RKO (cell line): ENCODE measurements around the gene PALS2.

ENCODE experiments used
- DNase-seq: peaks from one replicate; pipeline ENCODE4 v3.0.0-alpha.2; 2016; ENCODE audit warnings: low spot score

The PALS2 gene, protein sequence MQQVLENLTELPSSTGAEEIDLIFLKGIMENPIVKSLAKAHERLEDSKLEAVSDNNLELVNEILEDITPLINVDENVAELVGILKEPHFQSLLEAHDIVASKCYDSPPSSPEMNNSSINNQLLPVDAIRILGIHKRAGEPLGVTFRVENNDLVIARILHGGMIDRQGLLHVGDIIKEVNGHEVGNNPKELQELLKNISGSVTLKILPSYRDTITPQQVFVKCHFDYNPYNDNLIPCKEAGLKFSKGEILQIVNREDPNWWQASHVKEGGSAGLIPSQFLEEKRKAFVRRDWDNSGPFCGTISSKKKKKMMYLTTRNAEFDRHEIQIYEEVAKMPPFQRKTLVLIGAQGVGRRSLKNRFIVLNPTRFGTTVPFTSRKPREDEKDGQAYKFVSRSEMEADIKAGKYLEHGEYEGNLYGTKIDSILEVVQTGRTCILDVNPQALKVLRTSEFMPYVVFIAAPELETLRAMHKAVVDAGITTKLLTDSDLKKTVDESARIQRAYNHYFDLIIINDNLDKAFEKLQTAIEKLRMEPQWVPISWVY

DNA sequence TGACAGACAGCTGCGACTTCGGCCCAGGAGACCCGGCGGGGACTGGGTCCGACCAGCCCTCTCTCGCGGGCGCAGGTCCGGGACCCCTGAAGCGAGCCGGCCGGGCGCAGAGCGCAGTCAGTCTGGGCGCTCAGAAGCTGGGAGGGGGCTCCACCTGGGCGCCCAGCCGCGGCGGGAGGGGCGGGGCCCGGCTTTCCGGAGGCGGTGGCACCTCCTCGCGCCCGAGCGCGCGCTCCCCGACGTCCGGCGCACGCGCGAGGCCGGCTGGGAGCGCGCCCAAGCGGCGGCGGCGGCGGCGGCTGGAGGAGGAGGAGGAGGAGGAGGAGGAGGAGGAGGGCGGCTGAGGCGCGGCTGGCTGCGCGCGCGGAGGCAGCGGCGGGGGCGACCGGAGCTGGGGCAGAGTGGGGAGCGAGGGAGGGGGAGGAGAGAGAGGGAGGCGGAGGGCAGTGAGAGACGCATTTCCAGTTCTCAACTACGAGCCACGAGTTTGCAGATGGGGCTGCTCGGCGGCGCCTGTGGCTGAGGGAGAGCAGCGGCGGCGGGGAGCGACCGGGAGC, at the start of gene PALS2:
PALS2 (plus strand) TSS at position 456 of the 557 bp plus-strand sequence. CDS start 50,216 bp downstream, outside the sequence.
- peak; percentile 78 for DNase-seq

DNA sequence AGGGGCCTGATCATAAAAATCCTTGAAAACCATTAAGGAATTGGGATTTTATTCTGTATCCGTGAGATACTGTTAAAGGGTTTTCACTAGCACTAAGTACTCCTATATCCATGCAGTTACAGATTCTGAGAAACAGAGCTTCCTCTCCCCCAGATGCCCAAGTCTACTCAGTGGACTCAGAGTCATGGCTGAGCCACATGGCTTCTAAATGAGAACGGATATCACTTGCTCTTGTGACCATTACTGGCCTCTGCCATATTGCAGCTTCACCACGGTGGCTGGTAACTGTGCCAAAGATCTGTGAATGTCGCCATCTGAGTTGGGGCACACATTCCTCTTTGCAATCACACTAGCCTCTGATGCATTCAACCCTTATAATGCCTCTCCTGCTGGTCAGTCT, 42.0 kb upstream of the PALS2 start:
- DNase-seq, result no peak

DNA sequence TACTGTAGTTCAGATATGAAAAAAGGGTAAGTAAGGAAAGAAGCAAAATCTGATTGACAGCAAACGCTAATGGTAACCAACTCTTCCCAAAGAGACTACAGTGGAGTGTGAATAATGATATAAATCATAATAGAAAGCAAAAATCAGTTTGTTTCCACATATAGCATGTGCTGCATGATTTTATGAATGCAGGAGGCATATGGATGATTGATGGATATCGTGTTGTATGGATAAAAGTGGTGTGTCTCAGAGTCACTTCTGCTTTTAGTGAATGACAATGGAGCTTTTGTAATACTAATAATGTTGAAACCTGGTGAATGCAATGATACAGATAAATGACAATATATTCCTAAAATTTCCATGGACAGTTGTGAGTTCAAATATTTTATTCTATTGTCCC, 36.6 kb upstream of the PALS2 start:
- no peak for DNase-seq

DNA sequence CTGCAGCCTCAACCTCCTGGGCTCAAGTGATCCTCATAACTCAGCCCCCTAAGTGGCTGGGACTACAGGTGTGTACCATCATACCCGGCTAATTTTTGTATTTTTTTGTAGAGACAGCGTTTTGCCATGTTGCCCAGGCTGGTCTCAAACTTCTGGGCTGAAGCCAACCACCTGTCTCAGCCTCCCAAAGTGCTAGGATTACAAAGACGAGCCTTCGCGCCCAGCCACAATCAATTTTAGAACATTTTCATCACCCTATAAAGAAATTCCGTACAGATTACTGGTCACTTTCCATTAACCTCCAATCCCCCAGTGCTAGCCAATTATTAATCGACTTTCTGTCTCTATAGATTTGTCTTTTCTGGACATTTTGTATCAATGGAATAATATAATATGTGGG, 32.3 kb upstream of the PALS2 start:
- no peak for DNase-seq

DNA sequence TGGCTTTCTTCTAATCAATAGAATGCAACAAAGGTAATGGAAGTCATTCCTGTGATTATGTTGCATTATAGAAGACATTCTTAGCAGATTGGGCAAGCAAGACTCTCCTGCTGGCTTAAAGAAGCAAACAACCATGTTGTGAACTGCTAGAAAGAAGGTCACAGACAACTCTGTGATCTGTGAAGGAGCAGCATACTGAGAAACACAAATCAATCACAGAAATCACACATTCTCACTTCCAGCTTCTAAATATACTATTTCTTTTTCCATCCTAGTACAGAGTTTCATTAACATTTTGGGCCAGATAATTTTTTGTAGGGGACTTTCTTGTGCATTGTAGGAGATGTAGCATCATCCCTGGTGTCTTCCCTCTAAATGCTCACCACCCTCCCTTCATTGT, 28.0 kb upstream of the PALS2 start:
- DNase-seq, result no peak

DNA sequence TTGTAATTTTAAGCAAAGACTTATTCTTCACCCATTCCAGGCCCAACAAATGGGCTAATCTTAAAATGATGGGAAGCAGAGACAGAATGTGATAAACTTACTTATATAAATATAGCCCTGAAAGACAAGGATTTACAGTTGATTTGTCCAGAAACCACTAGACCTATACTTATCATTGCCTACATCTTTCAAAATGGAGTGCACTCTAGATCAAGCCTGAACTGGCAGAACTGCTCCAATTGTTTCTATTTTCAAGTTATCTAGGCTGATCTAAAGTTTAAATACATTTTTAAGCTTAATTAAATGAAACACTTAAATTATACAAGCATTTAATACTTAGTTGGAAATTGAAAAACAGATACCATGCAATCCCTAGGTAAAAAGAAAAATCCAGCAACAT, 24.9 kb upstream of the PALS2 start:
- DNase-seq, result no peak

DNA sequence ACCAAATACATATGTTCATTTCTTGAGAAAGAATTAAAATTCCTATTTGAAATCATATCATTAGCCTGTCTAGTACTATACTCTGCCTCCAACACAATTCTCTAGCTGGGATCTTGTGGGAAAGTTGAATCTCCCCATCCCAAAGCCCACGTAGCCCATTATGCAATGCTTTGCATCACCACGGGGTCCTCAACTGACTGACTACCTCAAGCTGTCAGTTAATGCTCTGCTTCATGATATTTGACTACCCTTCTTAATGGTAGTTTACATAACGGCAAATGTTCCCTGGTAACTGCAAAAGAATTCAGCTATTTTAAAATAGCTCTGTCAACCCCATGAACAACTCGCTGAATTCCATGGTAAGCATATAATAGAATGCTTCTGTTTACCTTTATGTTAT, 23.3 kb upstream of the PALS2 start:
- DNase-seq, result no peak

DNA sequence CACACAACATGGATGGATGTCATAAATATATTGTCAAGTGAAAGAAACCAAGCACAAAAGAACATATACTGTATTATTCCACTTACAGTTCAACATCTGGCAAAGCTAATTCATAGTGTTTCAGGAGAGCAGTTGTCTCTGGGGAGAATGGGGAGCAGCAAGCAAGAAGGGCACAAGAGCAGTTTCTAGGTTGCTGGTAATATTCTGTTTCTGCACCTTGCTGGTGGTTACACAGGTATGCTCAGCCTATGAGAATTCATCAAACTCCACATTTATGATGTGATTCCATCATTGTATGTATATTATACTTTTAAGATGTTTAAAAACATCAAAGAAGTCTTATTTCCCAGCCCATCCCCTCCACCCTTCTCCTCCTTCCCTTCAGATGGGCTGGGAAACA, 18.1 kb upstream of the PALS2 start:
- DNase-seq, result no peak

DNA sequence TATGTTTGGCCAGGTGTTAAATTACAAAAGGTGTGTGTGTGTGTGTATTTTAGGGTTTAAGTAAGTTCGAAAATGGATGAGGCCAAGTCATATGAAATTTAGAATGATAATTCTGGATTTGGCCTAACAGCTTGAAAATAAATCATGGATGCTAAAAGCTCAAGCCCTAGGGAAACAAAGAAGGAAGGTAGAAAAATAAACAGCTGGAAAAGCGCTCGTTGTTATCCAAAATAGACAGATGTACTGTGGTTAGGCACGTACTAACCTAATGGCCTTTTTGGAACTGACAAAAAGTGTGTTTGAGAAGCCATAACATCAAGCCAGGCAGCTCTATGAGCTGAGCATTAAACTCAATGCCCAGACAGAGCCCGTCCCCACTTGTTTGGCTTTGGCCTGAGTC, 17.5 kb upstream of the PALS2 start:
- DNase-seq, result no peak

DNA sequence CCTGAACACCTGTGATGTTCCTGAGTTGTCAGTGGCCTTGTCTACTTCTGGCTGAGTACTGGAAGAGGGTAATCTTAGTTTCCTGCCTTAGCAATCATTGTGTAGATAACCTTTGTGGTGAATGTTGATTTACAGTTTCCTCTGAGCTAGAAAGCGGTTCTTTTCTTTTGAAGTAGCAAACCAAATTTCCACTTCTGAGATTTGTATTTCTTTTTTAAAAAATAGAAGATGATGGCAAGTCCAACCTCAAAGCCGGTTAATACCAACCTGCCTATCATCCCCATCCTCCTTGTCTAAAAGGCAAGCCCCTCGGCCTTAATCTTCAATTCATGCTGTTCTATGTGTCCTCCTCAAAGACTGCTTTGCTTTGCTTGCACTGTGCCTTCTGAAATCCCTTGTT, 12.5 kb upstream of the PALS2 start:
- no peak for DNase-seq

DNA sequence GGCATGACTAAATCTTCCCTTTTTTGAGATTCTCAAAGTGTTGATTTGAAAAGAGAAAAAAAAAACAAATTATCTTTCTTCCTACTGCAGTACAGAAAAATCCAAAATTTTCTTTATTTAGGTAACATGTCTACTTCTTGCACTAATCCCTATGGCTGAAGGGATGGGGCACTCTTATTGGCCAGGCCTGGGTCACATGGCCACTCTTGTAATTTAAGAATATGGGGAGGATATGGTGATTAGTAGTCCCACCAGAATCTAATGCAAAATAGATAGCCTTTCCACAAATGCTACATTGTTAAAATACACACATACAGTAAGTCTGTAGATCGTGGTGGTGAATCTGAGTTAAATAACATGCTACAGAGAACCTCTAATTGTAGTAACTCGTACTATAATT, 7.0 kb upstream of the PALS2 start:
- DNase-seq, result no peak

DNA sequence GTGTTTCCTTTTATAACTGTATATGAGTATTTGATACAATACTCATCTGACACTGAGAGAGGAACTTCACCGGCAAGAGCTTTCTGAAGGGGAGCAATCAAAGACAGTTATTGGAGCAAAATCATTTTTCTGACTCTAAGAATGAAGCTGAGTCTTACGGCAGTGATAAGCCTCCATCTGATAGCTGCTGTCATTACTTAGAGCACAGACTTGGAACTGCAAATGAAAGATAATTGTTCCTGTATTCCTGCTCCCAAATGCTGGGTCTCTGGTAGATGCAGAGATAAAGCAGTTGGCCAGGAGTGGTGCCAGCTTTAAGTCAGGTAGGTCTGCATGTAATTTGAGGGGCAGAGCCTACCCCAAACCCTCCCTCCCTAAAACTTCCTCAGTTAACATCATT, 2.3 kb upstream of the PALS2 start:
- DNase-seq, result no peak

DNA sequence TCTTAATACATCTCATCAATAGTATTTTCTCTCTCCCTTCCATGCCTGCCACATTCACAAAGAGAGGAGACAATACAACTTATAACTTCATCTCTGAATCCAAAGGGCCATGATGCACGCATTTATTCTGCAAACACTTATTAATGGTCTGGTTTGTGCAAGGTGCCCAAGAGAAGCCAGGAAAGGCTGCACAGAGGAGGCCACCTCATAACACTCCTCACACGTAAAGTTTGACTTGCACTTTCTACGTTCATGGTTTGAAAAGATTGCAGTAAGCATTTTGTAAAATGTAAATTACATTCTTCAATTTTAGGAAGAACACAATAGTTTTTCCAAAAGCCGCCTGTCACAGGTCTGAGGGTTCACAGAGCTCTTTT, 1.2 kb upstream of the PALS2 start:
- DNase-seq, result no peak

DNA sequence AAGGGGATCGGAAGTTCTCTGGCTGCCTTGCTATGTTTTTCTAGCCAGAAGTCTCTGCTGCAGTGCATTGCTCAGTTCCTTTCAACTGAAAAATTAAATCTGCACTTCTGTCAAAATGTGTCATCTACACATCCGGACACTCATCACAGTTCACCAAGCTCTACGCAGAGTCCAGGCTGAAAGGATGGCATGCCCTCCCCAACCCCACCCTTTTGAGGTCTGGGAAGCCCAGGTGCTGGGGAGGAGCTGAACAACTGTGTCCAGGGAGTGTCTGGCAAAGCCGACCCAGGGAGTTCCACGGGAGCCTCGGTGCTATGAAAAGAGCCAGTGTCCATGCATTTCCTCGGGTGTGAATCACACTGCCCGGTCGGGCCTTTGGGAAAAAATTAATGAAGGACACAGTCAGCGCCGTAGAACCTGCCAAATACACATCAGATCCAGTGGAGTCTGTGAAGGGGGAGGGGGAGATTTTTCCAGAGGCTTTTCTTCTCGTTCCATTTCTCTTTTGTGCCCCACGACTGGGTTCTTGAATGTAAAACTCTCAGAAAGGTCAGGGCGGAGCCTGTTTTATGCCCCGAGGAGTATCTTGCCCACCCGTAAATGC, 757 bp upstream of the PALS2 start:
- DNase-seq, result peak; percentile 86

DNA sequence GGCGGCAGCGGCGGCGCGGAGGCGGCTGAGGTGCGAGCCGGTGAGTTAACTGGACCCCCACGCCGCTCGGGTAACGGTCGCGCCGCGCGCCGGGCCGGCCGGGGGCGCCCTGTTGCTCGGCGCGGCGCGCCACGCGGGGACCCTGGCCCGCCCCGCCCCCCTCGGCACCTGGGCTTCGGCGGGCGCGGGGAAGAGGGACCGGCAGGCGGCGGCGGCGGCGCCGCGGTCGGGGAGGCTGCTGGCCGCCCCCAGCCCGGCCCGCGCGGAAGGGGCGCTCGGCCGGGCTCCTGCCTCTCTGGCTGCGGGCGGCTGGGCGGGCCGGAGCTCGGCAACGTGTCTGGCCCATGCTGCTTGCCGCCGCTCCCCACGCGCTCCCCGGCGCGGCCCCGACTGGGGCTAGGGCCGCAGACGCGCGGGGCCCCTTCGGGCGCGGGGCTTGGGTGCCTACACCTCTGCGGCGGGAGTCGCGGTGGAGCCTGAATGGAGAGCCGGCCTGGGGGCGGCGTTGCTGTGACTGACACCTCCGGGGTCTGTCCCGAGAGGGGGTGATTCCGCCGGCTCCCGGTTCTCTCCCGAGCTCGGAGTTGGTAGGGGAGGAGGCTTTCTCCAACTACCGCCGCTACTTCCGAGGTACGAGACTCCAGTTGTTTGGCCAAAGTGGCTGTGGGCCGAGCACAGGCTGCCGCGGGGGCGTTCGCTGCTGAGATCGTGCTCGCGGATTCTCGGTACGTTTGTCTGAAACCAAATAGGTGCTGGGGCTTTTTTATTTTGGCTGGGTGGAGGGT, 494 bp downstream of the PALS2 start:
- peak; percentile 65 for DNase-seq

DNA sequence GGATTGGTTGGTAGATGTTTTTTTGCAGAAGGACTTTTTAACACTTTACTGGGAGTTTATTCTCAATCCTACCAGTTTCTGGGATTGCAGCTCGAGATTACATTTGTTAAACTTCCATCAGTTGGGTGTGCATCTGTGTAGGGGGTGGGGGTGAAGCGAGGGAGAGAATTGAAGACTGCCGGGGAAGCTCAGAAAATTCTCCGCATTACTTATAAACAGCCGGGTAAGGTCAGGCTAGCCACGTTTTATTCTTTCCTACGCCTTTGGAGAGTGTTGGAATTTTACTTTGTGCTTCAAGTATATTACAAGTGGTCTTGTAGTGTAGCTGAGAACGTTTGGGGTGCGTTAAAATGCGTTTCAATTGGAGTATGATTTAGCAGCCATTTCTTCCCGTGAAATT, 1.1 kb downstream of the PALS2 start:
- DNase-seq, result peak; percentile 38

DNA sequence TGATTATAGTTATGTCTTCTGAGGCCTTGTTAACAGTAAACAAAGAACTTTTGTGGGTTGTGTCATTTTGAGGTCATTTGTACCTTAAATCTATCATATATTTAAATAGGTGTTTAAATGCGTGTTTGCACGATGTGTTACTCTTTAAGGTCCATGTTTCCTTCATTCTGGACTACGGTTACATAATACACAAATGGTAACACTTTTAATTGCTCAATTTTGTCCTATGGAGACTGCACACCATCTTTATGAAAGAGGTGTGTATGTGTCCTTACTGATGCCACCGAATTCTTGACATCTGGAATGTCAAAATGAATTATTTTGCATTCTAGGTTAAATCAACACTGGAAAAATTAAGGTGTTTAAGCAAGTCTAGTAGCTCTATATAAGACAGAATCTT, 1.7 kb downstream of the PALS2 start:
- DNase-seq, result peak; percentile 24

DNA sequence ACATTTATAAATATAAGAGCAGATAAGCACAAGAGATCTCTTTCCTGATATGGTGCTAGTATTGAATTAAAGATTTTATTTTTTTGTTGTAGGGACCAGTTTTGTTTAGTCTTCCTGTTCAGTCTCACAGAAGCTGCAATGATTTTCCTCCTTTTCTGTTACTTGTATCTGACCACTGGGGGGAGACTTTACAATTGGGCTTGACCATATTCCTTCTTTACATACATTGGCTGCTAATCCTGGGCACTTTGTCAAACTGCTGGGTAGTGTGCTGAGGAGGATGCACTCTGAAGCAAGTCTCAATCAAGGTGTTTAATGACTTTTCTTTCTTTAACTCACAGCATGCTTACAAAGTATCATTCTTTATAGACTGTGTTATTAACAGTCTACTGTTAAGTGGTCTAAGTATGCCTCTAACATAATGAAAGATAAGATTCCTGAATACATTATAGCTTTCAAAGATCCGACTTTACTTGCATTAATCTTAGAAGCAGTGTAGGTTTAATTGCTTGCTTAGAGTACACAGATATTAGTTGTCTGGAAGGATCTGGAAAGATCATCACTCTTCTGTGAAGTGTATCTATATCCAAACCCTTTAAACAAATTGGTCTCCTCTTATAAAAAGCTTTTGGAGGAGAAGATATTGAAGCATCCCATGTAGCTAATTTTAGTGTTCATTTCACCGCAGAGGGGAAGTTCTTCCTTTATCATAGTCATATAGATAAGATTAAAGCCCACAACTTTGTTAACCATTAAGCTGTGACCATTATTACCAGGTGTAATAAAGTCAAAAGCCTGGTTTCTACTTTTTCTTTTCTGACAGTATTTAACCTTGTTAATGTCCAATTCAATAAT, 3.1 kb downstream of the PALS2 start:
- DNase-seq, result peak; percentile 87

DNA sequence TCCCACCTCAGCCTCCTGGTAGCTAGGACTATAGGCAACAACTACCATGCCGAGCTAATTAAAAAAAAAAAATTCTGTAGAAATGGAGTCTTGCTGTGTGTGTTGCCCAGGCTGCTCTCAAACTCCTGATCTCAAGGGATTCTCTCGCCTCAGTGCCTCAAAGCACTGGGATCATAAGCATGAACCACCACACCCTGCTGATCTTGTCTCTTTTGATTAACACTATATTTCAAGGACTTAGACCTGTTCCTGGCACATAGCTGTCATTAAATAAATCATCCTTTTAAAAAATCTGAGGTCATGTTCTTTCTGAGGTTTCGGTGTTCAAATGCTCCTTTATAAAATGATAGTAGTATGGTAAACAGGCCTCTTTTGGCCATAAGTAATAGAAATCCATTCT, 4.8 kb downstream of the PALS2 start:
- DNase-seq, result no peak

DNA sequence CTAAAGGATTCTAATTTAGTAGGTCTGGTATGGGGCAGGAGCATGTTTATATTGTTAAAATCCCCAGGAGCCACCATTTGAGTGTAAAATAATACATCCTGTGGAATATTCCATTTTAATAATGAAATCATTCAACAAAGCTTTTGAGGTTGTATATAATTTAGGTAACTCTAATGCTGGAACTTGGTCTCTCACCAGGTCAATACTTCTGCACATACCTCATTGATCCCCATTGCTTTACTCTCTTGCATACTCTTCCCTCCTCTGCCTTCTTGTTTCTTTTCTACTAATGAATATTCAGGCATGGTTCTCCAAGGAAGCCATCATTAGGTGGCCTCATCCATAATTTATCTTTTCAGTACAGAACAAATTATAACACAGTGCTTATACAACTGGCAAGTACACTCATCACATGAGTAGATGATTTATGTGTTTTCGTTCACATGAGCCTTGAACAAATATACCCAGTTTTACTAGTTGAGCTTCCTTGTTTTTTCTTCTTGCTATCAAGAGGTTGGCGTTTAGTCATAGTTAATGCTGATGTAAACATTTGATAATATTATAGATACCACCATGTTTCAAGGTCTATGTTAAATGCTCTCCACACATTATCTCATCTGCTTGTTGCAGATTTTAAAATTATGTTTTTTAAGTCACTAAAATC, 7.2 kb downstream of the PALS2 start:
- no peak for DNase-seq

DNA sequence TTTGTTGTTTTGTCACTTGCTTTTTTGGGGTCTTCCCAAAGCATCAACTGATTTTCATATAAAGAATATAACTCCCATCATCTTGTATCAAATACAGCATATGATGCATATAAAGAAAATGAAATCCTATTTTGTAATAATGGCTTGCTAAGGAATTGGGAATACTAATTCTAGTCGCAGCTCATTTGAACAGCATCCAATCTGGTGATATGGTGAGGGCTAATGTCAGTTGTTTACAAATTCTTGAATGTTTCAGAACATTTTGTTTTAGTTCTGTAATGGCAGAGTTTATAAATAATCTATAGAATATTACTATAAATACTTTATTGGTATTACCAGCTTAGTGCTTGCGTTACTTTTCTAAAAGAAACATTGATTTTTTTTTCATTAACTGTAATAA, 8.9 kb downstream of the PALS2 start:
- DNase-seq, result no peak
